ENCODE data around the gene MS4A1.

The MS4A1 gene

DNA sequence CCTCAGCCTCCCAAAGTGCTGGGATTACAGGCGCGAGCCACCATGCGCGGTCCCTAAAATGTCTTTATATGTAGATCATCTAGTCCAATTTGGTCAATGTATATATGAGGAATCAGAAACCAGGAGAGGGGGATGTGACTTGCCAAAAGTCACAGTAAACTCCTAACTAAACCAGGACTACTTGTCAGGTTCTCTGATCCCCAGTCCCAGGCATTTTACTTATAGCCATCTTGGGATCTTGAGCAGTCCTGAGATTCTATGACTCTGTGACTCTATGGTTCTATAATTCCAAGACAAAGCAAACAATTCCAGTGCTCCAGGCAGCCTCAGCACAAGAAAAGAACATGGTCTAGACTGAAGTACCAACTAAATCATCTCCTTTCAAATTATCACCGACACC lies 26.4 kb upstream of the MS4A1 start, which contains the start of gene MS4A5:
TSS of gene MS4A5 (plus strand) at position 301 of the 400 bp plus-strand sequence. CDS start 103 bp downstream, outside the sequence.
- H2BK5ac ChIP-seq (ENCODE audit: low read length), result no peak within 1 kb of the TSS
- no peak within 1 kb of the TSS for H3K18ac ChIP-seq (ENCODE audit: low read length)
- no peak within 1 kb of the TSS for H3K27ac ChIP-seq (replicated peaks; ENCODE audit: low read length)
- no peak within 1 kb of the TSS for H3K23ac ChIP-seq (ENCODE audit: low read depth, low read length, poor library complexity)
- no peak within 1 kb of the TSS for H2AK5ac ChIP-seq (ENCODE audit: low read depth, low read length)
- H2BK120ac ChIP-seq (ENCODE audit: low read depth, low read length), result no peak within 1 kb of the TSS
- H3K4me3 ChIP-seq (ENCODE audit: low read length in 2 of 2), result no peak within 1 kb of the TSS
- no peak within 1 kb of the TSS for H4K91ac ChIP-seq (ENCODE audit: low read depth, low read length, poor library complexity)
- no peak within 1 kb of the TSS for H3K4me2 ChIP-seq (ENCODE audit: insufficient read depth, low read length, poor library complexity, severe bottlenecking)
- H3K36me3 ChIP-seq (replicated peaks in 1 of 2; ENCODE audit: control insufficient read depth in 2 of 2, insufficient read depth in 2 of 2, low read length in 2 of 2), result no peaks in the 10 kb centered on the region
- no peak within 1 kb of the TSS for H2BK12ac ChIP-seq (ENCODE audit: low read length)
- no peak for DNase-seq (ENCODE audit: low spot score)
- H3K27me3 ChIP-seq (ENCODE audit: control insufficient read depth in 3 of 3, insufficient read depth in 3 of 3, low read depth in 1 of 3, low read length in 3 of 3), result peaks cover 0 to 5% (median 0%) of the 10 kb centered on the region in 3 experiments
- H2AFZ ChIP-seq (ENCODE audit: low read length), result no peak within 1 kb of the TSS
- no peak within 1 kb of the TSS for H4K8ac ChIP-seq (ENCODE audit: low read depth, low read length)
- H3K4me1 ChIP-seq (ENCODE audit: control insufficient read depth in 2 of 2, insufficient read depth in 1 of 2, low read depth in 1 of 2, low read length in 2 of 2), result no peaks in the 10 kb centered on the region
- H2BK15ac ChIP-seq (ENCODE audit: low read length), result no peak within 1 kb of the TSS
- H3K79me1 ChIP-seq (ENCODE audit: low read depth, low read length), result no peaks in the 10 kb centered on the region
- H3K9ac ChIP-seq (ENCODE audit: low read depth, low read length, poor library complexity), result no peak within 1 kb of the TSS
- H3K4ac ChIP-seq (ENCODE audit: low read length), result no peak within 1 kb of the TSS
- H3K14ac ChIP-seq (ENCODE audit: low read length), result no peak within 1 kb of the TSS
- no peaks in the 10 kb centered on the region for H3K9me3 ChIP-seq (replicated peaks in 1 of 2; ENCODE audit: control insufficient read depth in 2 of 2, insufficient read depth in 1 of 2, low read depth in 1 of 2, low read length in 2 of 2)
- no CpG with 5 or more reads among the region's 5 CpGs for WGBS, 2 donors (ENCODE audit: extremely low coverage in 2 of 2, insufficient read length in 2 of 2, insufficient replicate concordance in 1 of 2)

GRCh38 chr11:60431251-60431650 lies 24.4 kb upstream of the MS4A1 start:
- Histone ChIP-seq H3K9me3 (replicated peaks in 1 of 2; ENCODE audit: control insufficient read depth in 2 of 2, insufficient read depth in 1 of 2, low read depth in 1 of 2, low read length in 2 of 2) (no peaks in the 10 kb centered on the region), H2BK120ac (ENCODE audit: low read depth, low read length) (no peak overlapping the region), H2BK12ac (ENCODE audit: low read length) (no peak overlapping the region), H3K36me3 (replicated peaks in 1 of 2; ENCODE audit: control insufficient read depth in 2 of 2, insufficient read depth in 2 of 2, low read length in 2 of 2) (no peaks in the 10 kb centered on the region), H2AFZ (ENCODE audit: low read length) (no peak overlapping the region), H3K18ac (ENCODE audit: low read length) (no peak overlapping the region), H3K4ac (ENCODE audit: low read length) (no peak overlapping the region), H3K79me1 (ENCODE audit: low read depth, low read length) (no peaks in the 10 kb centered on the region), H3K14ac (ENCODE audit: low read length) (no peak overlapping the region), H3K4me2 (ENCODE audit: insufficient read depth, low read length, poor library complexity, severe bottlenecking) (no peak overlapping the region), H4K91ac (ENCODE audit: low read depth, low read length, poor library complexity) (no peak overlapping the region), H3K27ac (replicated peaks; ENCODE audit: low read length) (no peak overlapping the region), H3K4me3 (ENCODE audit: low read length in 2 of 2) (no peak overlapping the region), H3K4me1 (ENCODE audit: control insufficient read depth in 2 of 2, insufficient read depth in 1 of 2, low read depth in 1 of 2, low read length in 2 of 2) (no peaks in the 10 kb centered on the region), H2AK5ac (ENCODE audit: low read depth, low read length) (no peak overlapping the region), H3K27me3 (ENCODE audit: control insufficient read depth in 3 of 3, insufficient read depth in 3 of 3, low read depth in 1 of 3, low read length in 3 of 3) (peaks cover 0 to 5% (median 0%) of the 10 kb centered on the region in 3 experiments), H4K8ac (ENCODE audit: low read depth, low read length) (no peak overlapping the region), H3K9ac (ENCODE audit: low read depth, low read length, poor library complexity) (no peak overlapping the region), H2BK5ac (ENCODE audit: low read length) (no peak overlapping the region), H3K23ac (ENCODE audit: low read depth, low read length, poor library complexity) (no peak overlapping the region), H2BK15ac (ENCODE audit: low read length) (no peak overlapping the region)
- DNase-seq (ENCODE audit: low spot score), result no peak
- WGBS, 2 donors (ENCODE audit: extremely low coverage in 2 of 2, insufficient read length in 2 of 2, insufficient replicate concordance in 1 of 2), result no CpG with 5 or more reads among the region's 2 CpGs

DNA sequence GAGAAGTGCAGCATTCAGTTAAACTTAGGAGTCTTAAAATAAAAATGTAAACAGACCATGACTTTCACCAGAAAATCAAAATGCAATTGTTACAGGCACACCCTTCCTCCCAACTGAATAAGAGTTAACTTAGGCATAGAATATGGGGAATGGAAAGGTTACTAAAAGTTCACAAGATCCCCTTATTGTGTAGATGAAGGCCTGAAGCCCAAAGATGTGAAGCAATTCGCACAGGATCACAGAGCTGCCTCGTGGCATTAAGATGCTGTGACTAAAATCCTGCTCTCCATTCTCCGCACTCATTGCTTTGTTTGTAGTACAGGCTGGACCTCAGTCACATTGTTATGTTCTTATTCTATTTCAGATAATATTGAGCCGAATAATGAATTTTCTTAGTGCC lies 22.2 kb upstream of the MS4A1 start:
- WGBS, 2 donors (ENCODE audit: extremely low coverage in 2 of 2, insufficient read length in 2 of 2, insufficient replicate concordance in 1 of 2), result no CpG with 5 or more reads among the region's 4 CpGs
- Histone ChIP-seq H3K9me3 (replicated peaks in 1 of 2; ENCODE audit: control insufficient read depth in 2 of 2, insufficient read depth in 1 of 2, low read depth in 1 of 2, low read length in 2 of 2) (no peaks in the 10 kb centered on the region), H2AK5ac (ENCODE audit: low read depth, low read length) (no peak overlapping the region), H3K23ac (ENCODE audit: low read depth, low read length, poor library complexity) (no peak overlapping the region), H2BK5ac (ENCODE audit: low read length) (no peak overlapping the region), H3K27me3 (ENCODE audit: control insufficient read depth in 3 of 3, insufficient read depth in 3 of 3, low read depth in 1 of 3, low read length in 3 of 3) (peaks cover 0 to 5% (median 0%) of the 10 kb centered on the region in 3 experiments), H2BK15ac (ENCODE audit: low read length) (no peak overlapping the region), H3K36me3 (replicated peaks in 1 of 2; ENCODE audit: control insufficient read depth in 2 of 2, insufficient read depth in 2 of 2, low read length in 2 of 2) (no peaks in the 10 kb centered on the region), H2BK120ac (ENCODE audit: low read depth, low read length) (no peak overlapping the region), H2BK12ac (ENCODE audit: low read length) (no peak overlapping the region), H2AFZ (ENCODE audit: low read length) (no peak overlapping the region), H4K8ac (ENCODE audit: low read depth, low read length) (no peak overlapping the region), H3K4ac (ENCODE audit: low read length) (no peak overlapping the region), H3K14ac (ENCODE audit: low read length) (no peak overlapping the region), H3K9ac (ENCODE audit: low read depth, low read length, poor library complexity) (no peak overlapping the region), H3K4me3 (ENCODE audit: low read length in 2 of 2) (no peak overlapping the region), H3K27ac (replicated peaks; ENCODE audit: low read length) (no peak overlapping the region), H4K91ac (ENCODE audit: low read depth, low read length, poor library complexity) (no peak overlapping the region), H3K18ac (ENCODE audit: low read length) (no peak overlapping the region), H3K4me2 (ENCODE audit: insufficient read depth, low read length, poor library complexity, severe bottlenecking) (no peak overlapping the region), H3K4me1 (ENCODE audit: control insufficient read depth in 2 of 2, insufficient read depth in 1 of 2, low read depth in 1 of 2, low read length in 2 of 2) (no peaks in the 10 kb centered on the region), H3K79me1 (ENCODE audit: low read depth, low read length) (no peaks in the 10 kb centered on the region)
- DNase-seq (ENCODE audit: low spot score), result no peak

- Histone ChIP-seq H2AFZ (ENCODE audit: low read length) (no peak overlapping the region), H3K14ac (ENCODE audit: low read length) (no peak overlapping the region), H3K27ac (replicated peaks; ENCODE audit: low read length) (no peak overlapping the region), H3K27me3 (ENCODE audit: control insufficient read depth in 3 of 3, insufficient read depth in 3 of 3, low read depth in 1 of 3, low read length in 3 of 3) (no peaks in the 10 kb centered on the region), H3K4me2 (ENCODE audit: insufficient read depth, low read length, poor library complexity, severe bottlenecking) (no peak overlapping the region), H2BK15ac (ENCODE audit: low read length) (no peak overlapping the region), H2BK5ac (ENCODE audit: low read length) (no peak overlapping the region), H3K4me1 (ENCODE audit: control insufficient read depth in 2 of 2, insufficient read depth in 1 of 2, low read depth in 1 of 2, low read length in 2 of 2) (no peaks in the 10 kb centered on the region), H3K4me3 (ENCODE audit: low read length in 2 of 2) (no peak overlapping the region), H2BK120ac (ENCODE audit: low read depth, low read length) (no peak overlapping the region), H3K4ac (ENCODE audit: low read length) (no peak overlapping the region), H3K23ac (ENCODE audit: low read depth, low read length, poor library complexity) (no peak overlapping the region), H3K36me3 (replicated peaks in 1 of 2; ENCODE audit: control insufficient read depth in 2 of 2, insufficient read depth in 2 of 2, low read length in 2 of 2) (no peaks in the 10 kb centered on the region), H3K9me3 (replicated peaks in 1 of 2; ENCODE audit: control insufficient read depth in 2 of 2, insufficient read depth in 1 of 2, low read depth in 1 of 2, low read length in 2 of 2) (no peaks in the 10 kb centered on the region), H3K18ac (ENCODE audit: low read length) (no peak overlapping the region), H4K8ac (ENCODE audit: low read depth, low read length) (no peak overlapping the region), H2AK5ac (ENCODE audit: low read depth, low read length) (no peak overlapping the region), H4K91ac (ENCODE audit: low read depth, low read length, poor library complexity) (no peak overlapping the region), H3K9ac (ENCODE audit: low read depth, low read length, poor library complexity) (no peak overlapping the region), H3K79me1 (ENCODE audit: low read depth, low read length) (no peaks in the 10 kb centered on the region), H2BK12ac (ENCODE audit: low read length) (no peak overlapping the region)
- no peak for DNase-seq (ENCODE audit: low spot score)
Measured at GRCh38 chr11:60447070-60447469, 8.6 kb upstream of the MS4A1 start.
